WTC11 (cell line): ENCODE results near the gene TMEM116. TPM values are rescaled to one million over a fixed set of nuclear protein-coding genes. Genes with fewer than 3 reads are reported as not detected.

Source experiments
- AR ChIP-seq: fragments of 250-450 bp; sonication (Bioruptor Pico); IDR thresholded peaks from 2 replicates; pipeline ENCODE4 v1.9.0; 2021; ENCODE audit warnings: mild to moderate bottlenecking
- ATF6 ChIP-seq: sonication (generic); formaldehyde crosslinking; IDR thresholded peaks from 2 replicates; pipeline ENCODE4 v1.8.1; 2023; ENCODE audit warnings: mild to moderate bottlenecking, missing genetic modification reagents
- CBFB ChIP-seq: sonication (generic); formaldehyde crosslinking; IDR thresholded peaks from 2 replicates; pipeline ENCODE4 v1.8.1; 2022; ENCODE audit warnings: mild to moderate bottlenecking, low read depth, missing genetic modification reagents
- CREM ChIP-seq: sonication (generic); formaldehyde crosslinking; IDR thresholded peaks from 2 replicates; pipeline ENCODE4 v1.8.1; 2022; ENCODE audit warnings: mild to moderate bottlenecking, missing genetic modification reagents, moderate library complexity
- CTCF ChIP-seq: fragments of 200-600 bp; IDR thresholded peaks from 2 replicates; pipeline ENCODE4 v1.8.0; 2022; ENCODE audit warnings: antibody characterized with exemption
- E2F4 ChIP-seq: sonication (generic); formaldehyde crosslinking; IDR thresholded peaks from 2 replicates; pipeline ENCODE4 v1.8.1; 2022; ENCODE audit warnings: low read depth, mild to moderate bottlenecking, moderate library complexity, missing genetic modification reagents, borderline replicate concordance
- ELF4 ChIP-seq: sonication (generic); formaldehyde crosslinking; IDR thresholded peaks from 2 replicates; pipeline ENCODE4 v1.8.1; 2022; ENCODE audit warnings: low read depth, mild to moderate bottlenecking, moderate library complexity, missing genetic modification reagents
- GTF2I ChIP-seq: fragments of 250-450 bp; sonication (Bioruptor Pico); conservative IDR thresholded peaks from 2 replicates; pipeline ENCODE4 v1.4.0; 2021; ENCODE audit warnings: mild to moderate bottlenecking
- HMGXB4 ChIP-seq: sonication (generic); formaldehyde crosslinking; IDR thresholded peaks from 2 replicates; pipeline ENCODE4 v1.8.1; 2023; ENCODE audit warnings: mild to moderate bottlenecking, moderate library complexity, missing genetic modification reagents
- MAX ChIP-seq: sonication (generic); formaldehyde crosslinking; IDR thresholded peaks from 2 replicates; pipeline ENCODE4 v1.8.0; 2022; ENCODE audit warnings: mild to moderate bottlenecking, missing genetic modification reagents
- MXD4 ChIP-seq: fragments of 250-450 bp; sonication (Bioruptor Pico); IDR thresholded peaks from 2 replicates; pipeline ENCODE4 v1.8.0; 2021; ENCODE audit warnings: mild to moderate bottlenecking, moderate library complexity, borderline replicate concordance
- MYBL2 ChIP-seq: sonication (generic); formaldehyde crosslinking; IDR thresholded peaks from 2 replicates; pipeline ENCODE4 v1.8.1; 2023; ENCODE audit warnings: mild to moderate bottlenecking, moderate library complexity, missing genetic modification reagents
- NR1H2 ChIP-seq: sonication (generic); formaldehyde crosslinking; IDR thresholded peaks from 2 replicates; pipeline ENCODE4 v1.9.0; 2021; ENCODE audit warnings: mild to moderate bottlenecking, moderate library complexity, missing genetic modification reagents
- NR3C1 ChIP-seq: sonication (generic); formaldehyde crosslinking; conservative IDR thresholded peaks from 2 replicates; pipeline ENCODE4 v1.8.1; 2023; ENCODE audit warnings: low read depth, mild to moderate bottlenecking, missing genetic modification reagents
- OVOL2 ChIP-seq: fragments of 250-450 bp; sonication (Bioruptor Pico); IDR thresholded peaks from 2 replicates; pipeline ENCODE4 v1.9.0; 2021; ENCODE audit warnings: mild to moderate bottlenecking, borderline replicate concordance
- RORB ChIP-seq: fragments of 250-450 bp; sonication (Bioruptor Pico); IDR thresholded peaks from 2 replicates; pipeline ENCODE4 v1.9.0; 2021; ENCODE audit warnings: mild to moderate bottlenecking
- TCF7 ChIP-seq: sonication (generic); formaldehyde crosslinking; IDR thresholded peaks from 2 replicates; pipeline ENCODE4 v1.8.0; 2022; ENCODE audit warnings: mild to moderate bottlenecking, low read depth, missing genetic modification reagents, moderate library complexity
- ZNF232 ChIP-seq: sonication (generic); formaldehyde crosslinking; IDR thresholded peaks from 2 replicates; pipeline ENCODE4 v1.8.0; 2022; ENCODE audit warnings: mild to moderate bottlenecking, missing genetic modification reagents
- ZNF263 ChIP-seq: sonication (generic); formaldehyde crosslinking; IDR thresholded peaks from 2 replicates; pipeline ENCODE4 v1.8.1; 2022; ENCODE audit warnings: low read depth, mild to moderate bottlenecking, moderate library complexity, missing genetic modification reagents
- ZNF281 ChIP-seq: sonication (generic); formaldehyde crosslinking; IDR thresholded peaks from 2 replicates; pipeline ENCODE4 v1.8.0; 2023; ENCODE audit warnings: mild to moderate bottlenecking, missing genetic modification reagents
- ZNF416 ChIP-seq: fragments of 250-450 bp; sonication (Bioruptor Pico); IDR thresholded peaks from 2 replicates; pipeline ENCODE4 v1.9.0; 2021; ENCODE audit warnings: mild to moderate bottlenecking, inconsistent platforms
- ZNF671 ChIP-seq: fragments of 250-450 bp; sonication (Bioruptor Pico); IDR thresholded peaks from 2 replicates; pipeline ENCODE4 v1.8.0; 2021; ENCODE audit warnings: mild to moderate bottlenecking
- total RNA-seq: library from RNA; stranded (reverse); gene quantifications from 3 replicates; pipeline ENCODE4 v1.2.3, GENCODE V29; 2021

TMEM116 gene
- total RNA-seq, 1 experiment from 2014 or later = 7.8 TPM

GRCh38 chr12:112012775-112013600, at the start of gene TMEM116, which contains the start of gene ERP29 (continued):
- TF ChIP-seq E2F4 (CRISPR knock-in tag) = peak; percentile 96
- TF ChIP-seq MXD4 (CRISPR knock-in tag) = no peak
- peak; percentile 75; the same call in 1 of the 2 replicates for TF ChIP-seq TCF7 (CRISPR knock-in tag)
- TF ChIP-seq CREM (CRISPR knock-in tag) = 0 out of 2 replicates have a peak, but pooled peaks have one; percentile 36
- no peak for TF ChIP-seq ZNF671 (CRISPR knock-in tag)
- no peak for TF ChIP-seq CBFB
- TF ChIP-seq ZNF263 (CRISPR knock-in tag) = no peak
- peak; percentile 87 for TF ChIP-seq MAX (CRISPR knock-in tag)
- TF ChIP-seq GTF2I = no peak
- TF ChIP-seq NR1H2 (CRISPR knock-in tag) = no peak
- peak; percentile 47; the same call in 1 of the 2 replicates for TF ChIP-seq ZNF281 (CRISPR knock-in tag)
- TF ChIP-seq ELF4 = peak; percentile 22; the same call in 1 of the 2 replicates
- TF ChIP-seq CTCF = no peak
- TF ChIP-seq OVOL2 (CRISPR knock-in tag) = no peak
- TF ChIP-seq RORB (CRISPR knock-in tag) = no peak
- no peak for TF ChIP-seq NR3C1 (CRISPR knock-in tag)
- no peak for TF ChIP-seq ZNF416 (CRISPR knock-in tag)
- no peak for TF ChIP-seq ZNF232
- peak; percentile 81 for TF ChIP-seq MYBL2
- peak; percentile 90; the same call in 1 of the 2 replicates for TF ChIP-seq HMGXB4
- TF ChIP-seq AR (CRISPR knock-in tag) = no peak
- no peak for TF ChIP-seq ATF6 (CRISPR knock-in tag)
